ENCODE measurements around the gene NR1D2.
"Not testable (repeated sequence)": the region's sequence is repeated elsewhere in the genome, so short reads cannot be mapped to it uniquely, and the experiment has no call there.

NR1D2 gene

GRCh38 chr3:24012589-24013269 lies 67.6 kb downstream of the NR1D2 start:
- no peak for DNase-seq

- no peak for DNase-seq
Measured at GRCh38 chr3:24017305-24017704, 72.2 kb downstream of the NR1D2 start.

GRCh38 chr3:24018784-24019570 lies 73.9 kb downstream of the NR1D2 start:
- DNase-seq, result no peak

GRCh38 chr3:24019585-24019984 lies 74.5 kb downstream of the NR1D2 start:
- no peak for DNase-seq

DNA sequence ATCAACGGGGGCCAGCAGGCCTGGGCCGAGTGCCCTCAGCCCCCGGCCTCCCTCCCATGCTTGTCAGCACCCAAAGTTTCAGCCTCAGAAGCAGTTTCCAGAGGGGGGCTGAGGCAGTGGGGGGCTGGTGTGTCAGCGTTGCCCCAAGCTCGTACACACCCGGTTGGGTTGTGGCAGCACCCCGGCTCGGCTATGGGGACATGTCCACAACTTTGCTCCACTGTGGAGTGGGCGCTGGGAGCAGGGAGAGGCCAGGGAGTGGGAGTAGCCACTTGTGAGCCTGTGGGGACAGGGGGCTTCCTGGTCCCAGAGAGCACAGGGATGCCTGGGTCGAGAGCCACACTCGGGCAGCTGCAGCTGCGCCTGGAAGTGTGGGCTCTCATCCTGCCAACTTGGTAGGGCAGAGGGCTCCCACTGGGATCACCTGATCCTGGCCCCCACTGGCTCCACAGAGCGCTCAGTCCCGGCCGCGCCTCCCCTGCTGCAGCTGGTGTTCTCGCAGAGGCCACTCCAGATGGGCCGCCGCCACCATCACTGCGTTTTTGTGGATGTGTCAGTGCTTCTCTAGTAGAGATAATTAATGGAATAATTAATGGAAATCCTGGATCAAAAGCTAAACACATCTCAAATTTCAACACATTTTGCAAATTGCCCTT lies 75.1 kb downstream of the NR1D2 start:
- no peak for DNase-seq

DNA sequence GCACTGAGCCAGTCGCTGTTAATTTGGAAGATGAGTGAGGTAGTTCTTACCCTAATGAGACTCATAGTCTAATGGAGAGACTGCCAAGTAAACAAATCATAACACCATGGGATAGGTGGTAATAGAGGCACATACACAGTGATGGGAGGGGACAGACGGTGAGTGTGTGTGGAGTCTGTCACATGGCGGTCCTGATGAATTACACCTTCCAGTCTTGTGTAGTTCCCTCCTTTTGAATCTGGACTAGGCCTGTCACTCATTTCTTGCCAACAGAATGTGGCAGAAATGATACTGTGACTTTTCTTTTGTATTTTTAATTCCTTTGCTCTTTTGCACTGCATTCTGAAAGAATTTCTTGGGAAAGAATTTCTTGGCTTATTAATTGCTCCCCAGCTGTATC lies 78.1 kb downstream of the NR1D2 start:
- DNase-seq, result no peak

DNA sequence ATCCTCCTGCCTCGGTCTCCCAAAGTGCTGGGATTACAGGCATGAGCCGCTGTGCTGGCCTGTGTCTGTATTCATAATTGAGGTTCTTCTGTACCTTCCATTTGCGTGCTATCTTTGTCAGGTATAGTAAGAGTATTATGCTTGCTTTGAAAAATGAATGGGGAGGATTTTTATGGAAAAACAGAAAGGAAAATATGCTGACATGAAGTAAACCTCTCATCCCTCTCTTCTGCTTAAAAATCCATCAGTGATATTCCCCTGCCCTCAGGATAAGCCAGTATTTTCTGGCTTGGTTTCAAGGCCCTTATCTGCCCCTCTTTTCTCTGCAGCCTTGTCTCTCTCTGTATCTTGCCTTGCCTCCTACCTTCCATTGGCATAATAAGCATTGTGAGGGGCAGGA lies 80.7 kb downstream of the NR1D2 start:
- DNase-seq, result no peak

DNA sequence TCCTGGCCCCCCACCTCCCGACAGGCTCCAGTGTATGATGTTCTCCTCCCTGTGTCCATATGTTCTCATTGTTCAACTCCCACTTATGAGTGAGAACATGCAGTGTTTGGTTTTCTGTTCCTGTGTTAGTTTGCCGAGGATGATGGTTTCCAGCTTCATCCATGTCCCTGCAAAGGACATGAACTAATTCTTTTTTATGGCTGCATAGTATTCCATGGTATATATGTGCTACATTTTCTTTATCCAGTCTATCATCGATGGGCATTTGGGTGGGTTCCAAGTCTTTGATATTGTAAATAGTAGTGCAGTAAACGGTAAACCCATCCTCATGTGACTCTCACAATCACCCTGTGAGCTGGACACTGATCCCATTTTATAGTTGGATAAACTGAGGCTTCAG lies 81.6 kb downstream of the NR1D2 start:
- DNase-seq, result not testable (repeated sequence)

DNA sequence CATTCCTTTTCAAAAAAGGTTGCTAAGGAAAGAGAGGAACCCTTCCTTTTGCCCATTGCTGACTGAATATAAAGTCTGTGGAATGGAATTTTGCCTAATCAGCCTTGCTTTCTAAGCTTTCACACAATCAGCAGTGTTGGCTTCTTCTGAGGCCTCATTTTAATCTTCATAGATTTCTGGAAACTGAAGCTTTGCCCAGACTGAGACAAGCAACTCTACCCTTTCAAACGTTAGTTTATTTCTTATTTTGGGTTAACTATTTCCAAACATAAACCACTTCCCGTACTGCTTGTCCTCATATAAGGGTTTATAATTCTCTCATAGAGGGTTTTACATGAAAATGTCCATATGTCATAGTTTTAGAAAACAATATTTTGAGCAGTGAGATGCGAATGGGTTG lies 82.9 kb downstream of the NR1D2 start:
- no peak for DNase-seq

Measured in CD4-positive, alpha-beta T cell treated with Interleukin-21 for 1 hour (primary cell).